ENCODE data around the gene TAF3.

Gene TAF3

DNA sequence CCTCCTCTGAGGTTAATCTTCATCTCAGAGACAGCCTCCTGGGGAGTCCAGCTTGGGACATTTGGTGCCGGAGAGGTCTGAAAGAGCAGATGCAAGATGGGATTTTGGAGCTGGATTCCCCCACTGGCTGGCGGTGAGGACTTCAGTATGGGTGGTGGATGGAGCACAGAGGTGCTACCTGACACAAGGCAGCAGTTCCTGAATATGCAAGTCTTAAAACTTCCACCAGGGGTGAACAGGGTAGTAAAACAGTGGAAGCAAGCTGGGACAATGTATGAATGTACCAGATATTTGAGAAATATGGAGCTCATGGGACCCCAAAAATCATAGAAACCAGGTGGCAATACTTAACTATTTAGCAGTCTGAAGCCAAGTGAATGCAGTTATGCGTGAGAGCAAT, 4.8 kb upstream of the TAF3 start:
- no peak for TF ChIP-seq EZH2phosphoT487 (conservative IDR thresholded peaks at IDR 0.05; ENCODE audit: low read length)
- TF ChIP-seq, protein P1, sequence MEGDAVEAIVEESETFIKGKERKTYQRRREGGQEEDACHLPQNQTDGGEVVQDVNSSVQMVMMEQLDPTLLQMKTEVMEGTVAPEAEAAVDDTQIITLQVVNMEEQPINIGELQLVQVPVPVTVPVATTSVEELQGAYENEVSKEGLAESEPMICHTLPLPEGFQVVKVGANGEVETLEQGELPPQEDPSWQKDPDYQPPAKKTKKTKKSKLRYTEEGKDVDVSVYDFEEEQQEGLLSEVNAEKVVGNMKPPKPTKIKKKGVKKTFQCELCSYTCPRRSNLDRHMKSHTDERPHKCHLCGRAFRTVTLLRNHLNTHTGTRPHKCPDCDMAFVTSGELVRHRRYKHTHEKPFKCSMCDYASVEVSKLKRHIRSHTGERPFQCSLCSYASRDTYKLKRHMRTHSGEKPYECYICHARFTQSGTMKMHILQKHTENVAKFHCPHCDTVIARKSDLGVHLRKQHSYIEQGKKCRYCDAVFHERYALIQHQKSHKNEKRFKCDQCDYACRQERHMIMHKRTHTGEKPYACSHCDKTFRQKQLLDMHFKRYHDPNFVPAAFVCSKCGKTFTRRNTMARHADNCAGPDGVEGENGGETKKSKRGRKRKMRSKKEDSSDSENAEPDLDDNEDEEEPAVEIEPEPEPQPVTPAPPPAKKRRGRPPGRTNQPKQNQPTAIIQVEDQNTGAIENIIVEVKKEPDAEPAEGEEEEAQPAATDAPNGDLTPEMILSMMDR (IDR thresholded peaks at IDR 0.05; ENCODE audit: insufficient read depth, low read length, poor library complexity, severe bottlenecking), result no peak
- H4K20me1 ChIP-seq (ENCODE audit: low read depth, low read length), result no peaks in the 10 kb centered on the region
- H3K27ac ChIP-seq (ENCODE audit: low read depth, low read length), result no peak overlapping the region
- no peaks in the 10 kb centered on the region for H3K9me3 ChIP-seq (ENCODE audit: insufficient read depth, low read length)
- H3K79me2 ChIP-seq (ENCODE audit: insufficient read depth, low read length), result 0 out of 2 replicates have a peak, but pooled peaks cover 4% of the 10 kb centered on the region
- no peak overlapping the region for H2AFZ ChIP-seq (ENCODE audit: low read depth, low read length, severe bottlenecking)
- no peaks in the 10 kb centered on the region for H3K36me3 ChIP-seq (ENCODE audit: low read length)
- no peak overlapping the region for H3K4me2 ChIP-seq (ENCODE audit: low read depth, low read length, poor library complexity, severe bottlenecking)
- no peaks in the 10 kb centered on the region for H3K9me2 ChIP-seq (replicated peaks; ENCODE audit: insufficient read depth, low read length)
- no peaks in the 10 kb centered on the region for H3K27me3 ChIP-seq (ENCODE audit: low read length)
- no peak overlapping the region for H3K4me3 ChIP-seq (ENCODE audit: insufficient read depth, low read length, poor library complexity, severe bottlenecking)
- no peaks in the 10 kb centered on the region for H3F3A ChIP-seq (ENCODE audit: insufficient read depth)
- no peak overlapping the region for H3K9ac ChIP-seq (ENCODE audit: low read length)

DNA sequence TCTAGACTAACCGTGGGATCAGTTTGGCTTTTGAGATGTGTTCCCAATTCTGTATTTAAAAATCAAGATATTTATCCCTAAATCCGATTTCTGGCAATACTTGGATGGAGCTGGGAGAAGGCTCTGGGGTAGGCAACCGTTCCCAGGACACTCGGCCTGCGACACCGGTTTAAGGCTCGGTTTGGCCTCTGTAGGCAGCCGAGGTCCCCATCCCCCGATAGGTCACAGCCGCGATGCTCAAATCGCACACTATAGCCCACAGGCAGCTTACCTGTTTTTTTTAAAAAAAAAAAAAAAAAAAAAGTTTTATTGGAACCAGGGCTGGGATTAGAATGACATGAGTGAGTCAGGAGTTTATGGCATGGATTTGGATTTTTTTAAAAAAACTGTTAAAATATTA, 729 bp upstream of the TAF3 start:
- Histone ChIP-seq H2AFZ (ENCODE audit: low read depth, low read length, severe bottlenecking) (peak overlapping the region; percentile 47), H4K20me1 (ENCODE audit: low read depth, low read length) (no peaks in the 10 kb centered on the region), H3K36me3 (ENCODE audit: low read length) (no peaks in the 10 kb centered on the region), H3K4me3 (ENCODE audit: insufficient read depth, low read length, poor library complexity, severe bottlenecking) (peak overlapping the region; percentile 90), H3K9me3 (ENCODE audit: insufficient read depth, low read length) (no peaks in the 10 kb centered on the region), H3K9ac (ENCODE audit: low read length) (peak overlapping the region; percentile 80), H3K79me2 (ENCODE audit: insufficient read depth, low read length) (peaks cover 19% of the 10 kb centered on the region; the same call in 1 of the 2 replicates), H3K27me3 (ENCODE audit: low read length) (no peaks in the 10 kb centered on the region), H3K9me2 (replicated peaks; ENCODE audit: insufficient read depth, low read length) (no peaks in the 10 kb centered on the region), H3K4me2 (ENCODE audit: low read depth, low read length, poor library complexity, severe bottlenecking) (peak overlapping the region; percentile 93), H3F3A (ENCODE audit: insufficient read depth) (no peaks in the 10 kb centered on the region), H3K27ac (ENCODE audit: low read depth, low read length) (no peak overlapping the region)
- TF ChIP-seq, protein P1 (IDR thresholded peaks at IDR 0.05; ENCODE audit: insufficient read depth, low read length, poor library complexity, severe bottlenecking), result no peak
- no peak for TF ChIP-seq EZH2phosphoT487 (conservative IDR thresholded peaks at IDR 0.05; ENCODE audit: low read length)

DNA sequence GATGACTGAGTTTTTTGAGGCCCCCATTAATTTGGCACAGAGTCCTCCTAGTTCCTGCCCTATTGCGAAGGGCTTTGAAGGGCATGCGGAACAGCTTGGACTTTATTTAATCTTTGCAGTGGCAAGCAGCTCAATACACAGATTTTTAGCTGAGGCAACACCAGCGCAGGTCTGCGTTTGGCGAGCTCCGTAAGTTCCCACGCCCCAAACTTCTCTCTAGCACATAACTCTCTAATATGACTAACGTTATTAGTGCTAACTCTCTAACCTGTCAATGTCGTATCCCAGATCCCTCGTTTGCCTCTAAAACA, 366 bp upstream of the TAF3 start:
- H3K9ac ChIP-seq (ENCODE audit: low read length), result peak overlapping the region; percentile 80
- H3K36me3 ChIP-seq (ENCODE audit: low read length), result no peaks in the 10 kb centered on the region
- peaks cover 19% of the 10 kb centered on the region; the same call in 1 of the 2 replicates for H3K79me2 ChIP-seq (ENCODE audit: insufficient read depth, low read length)
- H3K27me3 ChIP-seq (ENCODE audit: low read length), result no peaks in the 10 kb centered on the region
- H3K9me2 ChIP-seq (replicated peaks; ENCODE audit: insufficient read depth, low read length), result no peaks in the 10 kb centered on the region
- H4K20me1 ChIP-seq (ENCODE audit: low read depth, low read length), result no peaks in the 10 kb centered on the region
- H3K4me3 ChIP-seq (ENCODE audit: insufficient read depth, low read length, poor library complexity, severe bottlenecking), result peak overlapping the region; percentile 90
- H2AFZ ChIP-seq (ENCODE audit: low read depth, low read length, severe bottlenecking), result peak overlapping the region; percentile 47
- H3K9me3 ChIP-seq (ENCODE audit: insufficient read depth, low read length), result no peaks in the 10 kb centered on the region
- H3K4me2 ChIP-seq (ENCODE audit: low read depth, low read length, poor library complexity, severe bottlenecking), result peak overlapping the region; percentile 93
- TF ChIP-seq EZH2phosphoT487 (conservative IDR thresholded peaks at IDR 0.05; ENCODE audit: low read length), result no peak
- TF ChIP-seq, protein P1 (IDR thresholded peaks at IDR 0.05; ENCODE audit: insufficient read depth, low read length, poor library complexity, severe bottlenecking), result no peak
- no peaks in the 10 kb centered on the region for H3F3A ChIP-seq (ENCODE audit: insufficient read depth)
- no peak overlapping the region for H3K27ac ChIP-seq (ENCODE audit: low read depth, low read length)

Data from SU-DHL-6 (cell line).